IPS-NIHi7 (cell line): ENCODE data around the gene CROCC2.

Experiments used
- DNase-seq: peaks from one replicate; pipeline ENCODE4 v3.0.0; 2012; ENCODE audit warnings: mixed read lengths; ENCODE audit errors: extremely low spot score

Gene CROCC2

DNA sequence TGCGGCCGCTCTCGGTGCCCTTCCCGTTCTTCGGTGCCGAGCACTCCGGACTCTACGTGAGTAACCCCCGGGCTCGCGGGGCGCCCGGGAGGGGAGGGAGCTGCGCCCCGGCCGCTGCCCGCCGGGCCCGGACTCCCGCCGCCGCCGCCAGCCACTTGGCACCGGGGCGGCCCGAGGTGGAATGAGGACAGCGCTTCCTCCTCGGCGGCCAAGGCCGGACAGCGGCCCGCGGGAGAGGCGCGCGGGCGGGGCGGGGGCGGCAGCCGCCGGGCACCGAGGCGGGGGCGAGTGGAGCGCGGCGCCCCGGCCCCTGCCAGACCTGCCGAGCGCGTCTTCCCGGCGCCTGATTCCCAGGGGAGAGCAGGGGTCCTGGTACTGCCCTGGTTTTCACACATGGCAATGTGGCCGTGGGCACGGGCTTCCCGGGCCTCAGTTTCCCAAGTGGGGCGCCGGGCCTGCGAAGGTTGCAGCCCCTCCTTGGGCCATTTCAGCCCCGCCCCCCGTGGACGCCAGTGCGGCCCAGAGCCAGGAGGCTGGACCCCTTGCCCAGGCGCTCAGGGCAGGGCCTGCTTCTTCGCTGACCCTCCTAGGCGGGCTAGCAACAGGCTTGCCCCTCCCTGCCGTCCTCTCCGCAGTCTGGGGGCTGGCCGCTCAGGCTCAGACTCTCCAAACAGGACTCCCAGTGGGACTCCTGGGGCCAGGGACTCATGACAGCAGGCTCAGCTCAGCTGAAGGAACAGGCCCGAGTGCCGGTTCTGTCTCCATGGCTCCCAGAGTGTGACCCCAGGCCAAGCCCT is 93.1 kb downstream of the CROCC2 start:
- no peak for DNase-seq

- DNase-seq = no peak
Measured at GRCh38 chr2:240999873-241000541, 93.9 kb downstream of the CROCC2 start.

DNA sequence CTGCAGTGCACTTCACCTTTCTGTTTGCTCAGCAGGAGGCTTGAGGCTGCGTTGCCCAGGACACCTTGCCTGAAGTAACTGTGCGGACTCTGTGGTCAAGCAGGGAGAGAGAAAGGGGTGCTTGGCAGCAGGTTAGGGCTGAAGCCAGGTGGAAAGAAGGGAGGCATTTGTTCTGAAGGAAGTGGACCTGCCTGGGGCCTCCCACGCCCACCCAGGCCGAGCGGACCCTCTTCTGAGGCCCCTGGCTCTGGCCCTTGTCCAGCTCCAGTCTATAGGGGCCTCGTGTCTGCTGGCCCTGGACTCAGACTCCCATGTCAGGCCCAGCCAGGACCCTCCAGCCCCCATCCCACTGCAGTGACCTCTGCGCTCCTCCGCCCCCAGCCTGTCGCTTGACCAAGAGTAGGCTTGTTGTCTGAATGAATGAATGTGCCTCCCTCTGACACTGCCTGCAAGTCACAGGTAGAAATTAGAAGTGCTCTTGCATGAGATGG is 94.7 kb downstream of the CROCC2 start:
- no peak for DNase-seq

DNA sequence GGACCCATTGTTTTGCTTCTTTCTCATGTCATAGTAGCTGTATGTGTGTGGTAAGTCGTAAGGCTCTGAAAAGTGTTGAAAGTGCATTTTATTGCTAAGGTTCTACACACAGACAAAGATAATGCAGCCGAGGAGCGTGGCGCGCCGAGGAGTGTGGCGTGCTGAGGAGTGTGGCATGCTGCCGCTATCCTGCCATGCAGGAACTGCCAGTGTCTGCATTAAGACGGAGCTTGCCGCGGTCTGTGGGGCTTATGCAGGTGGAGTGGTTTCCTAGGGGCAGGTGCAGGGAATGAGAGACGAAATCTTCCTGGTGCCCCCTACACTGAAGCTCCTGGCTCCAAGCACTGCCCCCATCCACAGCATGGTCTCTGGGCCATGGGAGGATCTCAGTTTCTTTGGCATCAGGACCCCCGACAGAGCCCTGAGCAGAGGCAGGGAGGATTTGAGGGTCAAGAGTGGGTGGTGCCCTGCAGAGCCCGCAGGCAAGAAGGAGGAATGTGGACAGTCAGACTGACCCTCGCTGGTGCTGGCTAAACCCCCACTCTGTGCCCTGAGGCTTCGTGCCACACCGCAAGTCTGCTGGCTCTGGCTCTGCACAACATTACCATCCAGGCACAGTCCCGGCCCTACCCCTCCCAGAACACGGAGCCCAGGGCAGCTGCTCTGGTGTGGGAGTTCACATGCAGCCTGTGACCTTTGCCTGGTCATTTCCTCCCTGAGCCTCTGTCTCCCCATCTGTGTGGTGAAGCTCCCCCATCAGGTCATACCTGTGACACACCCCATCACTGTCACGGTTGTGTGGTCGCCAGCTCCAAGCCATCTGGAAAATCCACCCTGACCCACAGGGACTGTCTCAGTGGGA is 95.5 kb downstream of the CROCC2 start:
- no peak for DNase-seq

DNA sequence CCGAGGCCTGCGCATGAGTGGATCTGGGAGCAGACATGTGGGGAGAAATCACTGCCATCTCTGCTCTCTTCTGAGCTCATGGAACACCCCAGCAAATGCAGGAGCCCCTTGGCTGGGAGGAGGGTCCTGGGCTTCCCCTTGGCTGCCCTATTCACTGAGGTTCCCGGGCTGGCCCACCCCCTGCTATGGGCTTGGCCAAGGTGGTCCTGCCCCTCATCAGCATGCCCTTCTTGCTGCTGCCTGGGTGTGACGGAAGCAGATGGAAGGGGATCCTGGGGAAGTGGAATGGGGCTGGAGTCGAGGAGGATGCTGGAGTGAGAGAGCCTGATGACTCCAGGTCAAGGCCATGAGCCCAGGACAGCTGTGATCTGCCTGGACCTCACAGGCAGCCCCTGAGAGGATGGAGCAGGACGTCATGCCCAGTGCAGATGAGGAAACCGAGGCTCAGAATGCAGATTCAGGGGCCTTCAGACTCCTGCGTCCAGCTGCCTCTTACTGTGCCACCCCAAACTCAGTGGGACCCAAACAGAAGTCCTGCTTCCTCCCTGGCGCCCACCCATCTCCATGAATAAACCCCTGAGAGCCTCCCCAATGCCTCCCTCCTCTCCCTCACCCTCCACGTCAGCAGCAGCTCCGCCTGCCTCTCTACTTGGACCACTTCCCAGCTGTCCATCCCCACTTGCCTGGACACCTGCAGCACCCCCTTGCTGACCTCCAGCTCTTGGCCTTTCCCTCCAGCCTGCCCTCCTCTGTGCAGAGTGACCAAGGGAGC is 96.3 kb downstream of the CROCC2 start:
- no peak for DNase-seq

GRCh38 chr2:241003047-241003360 is 96.9 kb downstream of the CROCC2 start:
- DNase-seq = no peak

DNA sequence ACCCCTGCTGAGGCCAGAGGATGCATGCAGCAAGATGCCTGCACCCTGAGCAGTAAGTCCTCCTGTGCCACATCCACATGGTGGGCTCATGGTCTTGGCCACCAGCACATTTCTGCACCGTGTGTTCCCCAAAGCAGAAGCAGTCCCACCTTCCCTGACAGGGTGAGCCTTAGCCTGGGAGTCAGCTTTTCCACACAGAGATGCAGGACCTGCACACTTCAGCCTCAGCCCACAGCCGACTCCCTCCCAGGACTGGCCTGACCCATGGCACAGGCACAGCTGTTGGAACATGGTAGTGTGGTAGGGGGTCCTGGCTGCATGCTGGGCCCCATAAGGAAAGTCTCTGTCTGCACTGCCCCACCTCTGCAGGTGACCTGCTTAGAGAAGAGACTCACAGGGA is 97.2 kb downstream of the CROCC2 start:
- no peak for DNase-seq

DNA sequence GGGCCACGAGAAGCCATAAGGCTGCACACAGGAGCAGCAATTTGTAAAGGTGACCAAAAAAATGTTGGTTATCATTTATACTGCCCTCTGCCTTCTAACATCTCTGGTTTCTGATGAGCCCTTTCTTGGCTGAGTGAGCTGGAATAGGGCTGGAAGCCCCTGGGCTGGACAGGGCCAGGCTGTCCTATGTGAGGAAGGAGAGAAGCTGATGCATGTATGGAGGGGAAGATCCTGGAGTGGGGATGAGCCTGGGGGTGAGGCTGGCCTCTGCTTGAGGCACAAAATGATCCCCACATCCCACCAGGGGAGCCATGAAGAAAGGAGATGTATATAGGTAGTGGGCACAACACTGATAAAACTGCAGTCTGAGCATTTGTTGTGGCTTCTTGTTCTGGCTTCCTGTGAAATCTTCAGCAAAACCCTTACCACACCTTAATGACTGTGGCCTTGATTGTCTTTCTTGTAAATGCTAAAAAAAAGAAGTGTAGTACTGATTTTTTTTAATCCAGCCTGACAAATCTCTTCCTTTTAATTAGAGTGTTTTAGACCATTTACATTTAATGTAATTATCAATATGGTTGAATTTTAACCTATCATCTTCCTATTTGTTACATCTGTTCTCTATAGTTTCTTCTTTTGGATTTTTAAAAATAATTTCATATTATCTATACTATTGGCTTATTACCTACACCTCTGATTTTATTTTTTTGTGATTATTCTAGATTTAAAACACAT is 97.9 kb downstream of the CROCC2 start:
- DNase-seq = no peak

DNA sequence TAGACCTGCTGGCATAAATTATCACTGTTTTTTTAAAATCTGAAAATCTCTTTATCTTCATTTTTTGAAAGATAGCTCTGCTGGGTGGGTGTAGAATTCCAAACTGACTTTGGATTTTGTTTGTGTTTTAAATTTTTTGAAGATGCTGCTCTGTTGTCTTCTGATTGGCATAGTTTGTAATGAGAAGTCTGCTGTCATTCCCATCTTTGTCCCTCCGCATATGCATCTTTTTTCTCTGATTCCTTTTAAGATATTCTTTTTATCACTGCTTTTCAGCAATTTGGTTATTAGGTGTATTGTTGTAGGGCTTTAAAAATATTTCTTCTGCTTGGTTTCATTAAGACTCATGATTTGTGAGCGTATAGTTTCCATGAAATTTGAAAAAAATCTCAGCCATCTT is 99.4 kb downstream of the CROCC2 start:
- no peak for DNase-seq

- no peak for DNase-seq
Measured at GRCh38 chr2:241006412-241006811, 100.3 kb downstream of the CROCC2 start.

DNA sequence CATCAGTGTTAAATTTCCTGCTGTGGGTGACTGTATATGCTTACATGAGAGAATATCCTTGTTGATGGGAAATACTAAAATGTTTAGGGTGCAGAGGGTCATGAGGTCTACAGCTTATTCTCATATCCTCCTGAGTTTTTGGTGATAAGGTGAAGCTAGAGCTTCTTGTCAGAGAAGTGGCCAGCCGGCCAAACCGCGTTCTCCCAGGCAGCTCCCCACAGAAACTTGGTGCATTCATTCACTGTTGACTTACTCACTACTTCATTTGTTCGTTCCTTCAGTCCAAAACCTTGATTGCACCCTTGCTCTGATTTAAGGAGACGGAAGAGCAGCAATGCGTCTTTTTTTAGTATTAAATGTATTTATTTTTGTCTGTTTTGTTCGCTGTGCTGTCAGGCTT is 101.0 kb downstream of the CROCC2 start:
- no peak for DNase-seq

GRCh38 chr2:241007880-241008710 is 102.0 kb downstream of the CROCC2 start:
- DNase-seq = no peak

DNA sequence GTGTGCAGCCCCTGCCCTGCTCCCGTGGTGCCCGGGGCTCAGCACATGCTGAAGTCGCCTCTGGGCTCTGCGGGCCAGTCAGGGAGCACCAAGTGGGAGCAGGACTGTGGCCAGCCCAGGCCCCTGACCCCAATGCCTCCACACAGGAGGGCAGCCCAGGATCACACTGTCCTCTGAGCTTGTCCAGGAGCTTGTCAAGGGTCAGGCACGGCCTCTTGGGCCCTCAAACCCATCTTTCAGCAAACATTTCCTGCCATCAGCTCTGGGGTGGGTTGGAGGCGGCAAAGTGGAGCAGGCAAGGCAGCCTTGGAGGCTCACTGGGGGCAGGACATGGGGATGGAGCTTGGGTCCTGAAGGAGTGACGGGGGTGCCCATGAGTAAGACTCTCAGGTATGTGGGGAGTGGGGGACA is 102.6 kb downstream of the CROCC2 start:
- no peak for DNase-seq

DNA sequence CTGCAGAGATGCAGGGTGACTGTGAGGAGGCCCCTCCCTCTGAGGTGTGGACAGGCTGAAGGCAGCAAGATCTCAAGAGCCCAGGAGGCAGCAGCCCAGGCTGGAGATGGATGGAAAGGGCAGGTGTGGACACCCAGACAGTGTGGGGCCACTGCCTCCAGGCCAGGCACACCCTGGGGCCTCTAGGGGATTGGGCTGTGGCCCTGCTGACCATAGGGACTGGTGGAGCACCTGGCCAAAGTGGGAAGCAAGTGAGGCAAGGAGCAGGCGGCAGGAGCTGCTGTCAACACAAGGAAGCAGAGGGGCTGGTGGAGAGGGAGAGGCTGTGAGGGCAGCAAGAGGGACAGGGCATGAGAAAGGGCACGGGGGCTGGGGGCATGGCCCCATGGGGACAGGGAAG is 103.1 kb downstream of the CROCC2 start:
- DNase-seq = no peak

GRCh38 chr2:241009601-241010530 is 103.7 kb downstream of the CROCC2 start:
- DNase-seq = peak; percentile 86

- no peak for DNase-seq
Measured at GRCh38 chr2:241010531-241011295, 104.6 kb downstream of the CROCC2 start.

DNA sequence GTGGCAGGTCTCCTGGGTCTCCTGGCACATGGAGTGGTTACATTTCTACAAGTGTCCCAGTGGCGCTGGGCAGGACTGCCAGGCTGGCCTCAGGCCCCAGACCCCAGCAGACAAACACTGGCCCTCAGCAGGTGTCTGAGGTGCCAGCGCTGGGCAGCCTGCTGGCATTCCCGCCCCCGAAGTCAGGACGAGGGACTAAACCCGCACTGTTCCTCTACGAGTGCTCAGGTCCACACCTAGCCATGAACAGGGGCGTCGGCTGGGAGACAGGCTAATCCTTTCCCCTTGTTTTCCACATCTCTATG is 105.1 kb downstream of the CROCC2 start:
- no peak for DNase-seq

GRCh38 chr2:241011751-241012510 is 105.8 kb downstream of the CROCC2 start:
- no peak for DNase-seq
